Limb (tissue), 2 donors: ENCODE measurements around the gene SLC27A3.
"Not testable (repeated sequence)": the region's sequence is repeated elsewhere in the genome, so short reads cannot be mapped to it uniquely, and the experiment has no call there.

Experiments used
- DNase-seq, 2 donors: peaks; one replicate each; pipeline ENCODE4 v3.0.0-alpha.2; 2016; ENCODE audit errors: extremely low spot score in 2 of 2

SLC27A3 gene

GRCh38 chr1:153760440-153760839, 14.8 kb upstream of the SLC27A3 start:
- DNase-seq = no peak

GRCh38 chr1:153763365-153764225, 11.6 kb upstream of the SLC27A3 start:
- no peak for DNase-seq

DNA sequence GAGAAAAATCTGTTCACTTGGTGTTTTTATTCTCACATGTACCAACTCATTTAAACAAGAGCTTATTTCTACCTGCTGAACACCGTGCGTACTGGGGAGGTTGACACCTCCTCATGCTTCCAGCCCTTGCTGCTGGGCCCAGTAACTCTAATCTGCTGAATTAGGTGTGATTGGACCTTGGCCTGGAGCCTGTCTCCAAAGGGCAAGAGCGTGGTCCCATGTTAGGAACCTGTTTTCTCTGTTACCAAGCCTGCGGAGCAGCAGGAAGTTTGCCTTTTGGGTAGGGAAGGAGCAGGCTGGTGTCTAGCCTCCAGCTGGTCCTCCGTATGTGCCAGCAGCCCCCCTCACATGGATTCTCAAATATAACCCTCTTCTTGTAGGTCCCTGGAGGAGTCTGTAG, 10.9 kb upstream of the SLC27A3 start:
- DNase-seq = no peak

DNA sequence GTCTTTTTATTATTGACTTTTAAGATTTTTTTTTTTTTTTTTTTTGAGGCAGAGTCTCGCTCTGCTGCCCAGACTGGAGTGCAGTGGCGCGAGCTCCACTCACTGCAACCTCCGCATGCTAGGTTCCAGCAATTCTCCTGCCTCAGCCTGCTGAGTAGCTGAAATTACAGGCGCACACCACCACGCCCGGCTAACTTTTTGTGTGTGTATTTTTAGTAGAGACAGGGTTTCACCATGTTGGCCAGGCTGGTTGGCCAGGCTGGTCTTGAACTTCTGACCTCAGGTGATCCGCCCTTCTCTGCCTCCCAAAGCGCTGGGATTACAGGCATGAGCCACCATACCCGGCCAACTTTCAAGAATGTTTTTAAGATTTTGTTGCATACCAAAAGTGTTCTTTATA, 8.5 kb upstream of the SLC27A3 start:
- DNase-seq = not testable (repeated sequence)

- no peak for DNase-seq
Measured at GRCh38 chr1:153767519-153767918, 7.7 kb upstream of the SLC27A3 start.

DNA sequence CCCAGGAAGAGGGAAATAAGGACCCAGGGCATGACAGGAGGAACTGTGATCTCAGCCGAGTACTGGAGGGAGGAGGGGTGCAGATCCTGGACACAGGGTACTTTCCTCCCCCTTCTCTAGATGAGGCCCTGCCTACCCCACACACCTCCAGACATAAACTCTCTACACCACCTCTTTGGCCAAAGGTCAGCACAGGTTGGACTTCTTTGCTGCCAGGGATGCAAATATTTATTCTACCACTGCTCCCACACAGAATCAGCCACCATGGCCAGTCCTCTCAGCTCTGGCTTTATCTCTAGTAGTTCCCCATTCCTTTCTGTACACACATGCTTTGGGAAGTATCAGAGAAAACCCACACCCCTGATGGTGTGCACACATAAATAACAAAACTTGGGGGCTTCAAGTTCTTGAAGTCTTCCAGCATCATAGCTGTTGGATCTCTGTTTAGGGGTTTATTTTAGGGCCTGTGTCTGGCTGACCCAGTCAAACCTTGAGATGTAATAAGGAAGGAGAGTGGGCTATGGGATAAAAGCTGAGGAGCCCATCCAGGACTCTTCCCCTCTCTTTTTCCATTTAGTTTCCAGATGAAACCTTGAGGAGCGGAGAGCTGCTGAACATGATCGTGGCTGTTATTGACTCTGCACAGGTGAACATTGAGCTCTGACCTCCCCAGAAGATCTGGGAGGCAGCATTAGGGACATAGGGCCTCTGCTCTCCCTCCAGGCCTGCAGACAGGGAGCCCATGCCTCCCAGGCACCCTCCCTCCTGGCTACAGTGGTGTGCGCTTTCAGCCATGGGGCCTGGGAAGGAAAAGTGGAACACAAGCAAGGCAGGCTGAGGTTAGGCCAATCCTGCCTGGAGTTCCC, 6.7 kb upstream of the SLC27A3 start:
- DNase-seq = no peak

- DNase-seq = no peak
Measured at GRCh38 chr1:153769221-153769620, 6.0 kb upstream of the SLC27A3 start.

DNA sequence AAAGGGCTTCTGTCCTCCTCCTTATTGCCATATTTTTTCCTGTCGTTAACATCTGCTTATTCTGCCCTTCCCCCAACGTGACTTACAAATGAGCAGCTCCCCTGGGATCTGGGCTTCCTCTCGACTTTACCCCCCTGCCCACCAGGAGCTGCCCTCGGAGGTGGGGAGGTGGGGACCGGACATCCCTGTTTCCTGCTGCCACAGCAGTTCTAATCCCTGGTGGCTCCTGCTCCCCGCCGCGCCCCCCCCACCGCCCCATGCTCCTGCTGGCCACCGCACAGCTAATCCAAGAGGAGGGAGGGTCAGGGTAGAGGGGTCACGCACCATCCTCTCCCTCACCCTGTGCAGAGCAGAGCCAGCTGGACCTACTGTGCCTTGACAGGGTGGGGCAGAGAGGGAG, 4.4 kb upstream of the SLC27A3 start:
- no peak for DNase-seq

DNA sequence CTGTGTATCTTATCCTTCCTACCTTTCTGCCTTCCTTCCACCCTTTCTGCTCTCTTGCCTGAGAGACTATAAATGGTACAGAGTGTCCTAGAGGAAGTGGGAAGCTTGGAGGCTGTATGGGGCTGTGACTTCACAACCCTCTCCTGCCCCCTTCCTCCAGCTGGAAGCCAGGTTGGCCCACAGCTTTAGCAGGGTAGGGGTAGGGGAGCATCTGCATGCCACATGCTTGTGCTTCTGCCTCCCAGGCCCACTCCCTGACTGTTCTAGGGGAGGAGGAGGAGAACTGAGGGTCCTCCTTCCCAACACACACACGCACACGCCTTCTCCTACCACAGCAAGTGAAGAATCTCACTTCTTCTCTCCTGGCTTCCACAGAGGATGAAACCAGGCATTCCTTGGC, 3.9 kb upstream of the SLC27A3 start:
- no peak for DNase-seq

GRCh38 chr1:153771841-153772593, 3.2 kb upstream of the SLC27A3 start:
- DNase-seq = peak in 1 of 2 donors; percentile 69

DNA sequence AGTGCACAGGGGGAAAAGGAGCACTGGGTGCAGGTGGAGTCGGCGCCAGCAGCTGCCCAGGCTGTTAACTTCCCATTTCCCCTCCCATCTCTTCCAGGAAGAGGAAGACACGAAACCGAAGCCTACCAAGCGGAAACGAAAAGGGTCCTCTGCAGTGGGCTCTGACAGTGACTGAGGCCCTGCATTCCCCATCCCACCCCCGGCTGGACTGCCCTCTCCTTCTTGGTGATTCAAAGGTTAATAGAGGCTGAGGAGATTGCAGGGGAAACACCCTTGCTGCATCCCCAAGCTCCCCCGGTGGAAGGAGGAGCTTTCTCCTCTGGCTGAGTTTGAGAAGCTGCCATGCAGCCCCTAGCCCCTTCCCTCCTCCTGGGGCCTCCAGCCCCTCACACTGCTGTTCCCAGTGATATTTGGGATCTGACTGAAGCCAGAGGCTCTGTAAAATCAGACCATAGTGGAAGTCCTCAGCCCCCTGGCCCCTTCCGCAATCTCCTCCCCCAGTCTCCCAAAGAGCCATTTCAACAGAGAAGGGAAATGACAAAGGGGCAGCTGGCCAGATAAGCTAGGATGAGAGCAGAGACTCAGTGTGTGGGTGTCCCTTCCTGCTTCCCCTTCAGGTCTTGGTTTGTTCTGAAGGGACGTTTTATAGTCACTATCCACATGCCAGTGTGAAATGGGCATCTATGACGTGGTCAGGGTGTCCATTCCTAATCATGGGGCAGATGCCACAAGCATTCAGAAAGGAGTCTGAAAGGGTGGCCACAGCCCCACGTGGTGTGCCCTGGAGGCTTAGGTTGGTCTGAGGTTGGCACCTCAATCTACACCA, 1.9 kb upstream of the SLC27A3 start:
- no peak for DNase-seq

DNA sequence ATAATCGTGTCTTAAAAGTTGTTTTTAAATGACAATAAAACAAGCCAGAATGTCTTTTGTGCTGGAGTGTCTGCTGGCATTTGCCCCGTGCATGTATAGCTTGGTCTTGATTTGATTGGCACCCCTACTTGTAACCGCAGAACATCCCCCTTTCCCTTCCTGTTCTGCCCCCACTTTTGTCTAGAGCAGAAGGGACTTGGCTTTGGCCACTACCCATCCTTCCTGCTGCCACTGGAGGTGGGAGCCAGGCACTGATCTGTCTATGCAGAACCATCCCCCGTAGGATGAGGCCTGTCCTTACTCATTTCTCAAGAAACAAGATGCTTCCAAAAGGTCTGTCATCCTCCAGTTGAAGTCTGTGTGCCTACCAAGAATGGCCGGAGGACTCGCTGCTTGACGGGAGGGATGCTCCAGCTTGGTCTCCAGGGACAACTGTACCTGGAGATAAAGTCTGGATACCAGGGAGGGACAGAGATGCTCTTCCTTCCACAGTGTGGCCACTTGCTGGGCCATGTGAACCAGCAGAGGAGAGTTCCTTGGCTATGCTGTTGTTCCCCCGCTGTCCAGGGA, 1.1 kb upstream of the SLC27A3 start:
- no peak for DNase-seq

DNA sequence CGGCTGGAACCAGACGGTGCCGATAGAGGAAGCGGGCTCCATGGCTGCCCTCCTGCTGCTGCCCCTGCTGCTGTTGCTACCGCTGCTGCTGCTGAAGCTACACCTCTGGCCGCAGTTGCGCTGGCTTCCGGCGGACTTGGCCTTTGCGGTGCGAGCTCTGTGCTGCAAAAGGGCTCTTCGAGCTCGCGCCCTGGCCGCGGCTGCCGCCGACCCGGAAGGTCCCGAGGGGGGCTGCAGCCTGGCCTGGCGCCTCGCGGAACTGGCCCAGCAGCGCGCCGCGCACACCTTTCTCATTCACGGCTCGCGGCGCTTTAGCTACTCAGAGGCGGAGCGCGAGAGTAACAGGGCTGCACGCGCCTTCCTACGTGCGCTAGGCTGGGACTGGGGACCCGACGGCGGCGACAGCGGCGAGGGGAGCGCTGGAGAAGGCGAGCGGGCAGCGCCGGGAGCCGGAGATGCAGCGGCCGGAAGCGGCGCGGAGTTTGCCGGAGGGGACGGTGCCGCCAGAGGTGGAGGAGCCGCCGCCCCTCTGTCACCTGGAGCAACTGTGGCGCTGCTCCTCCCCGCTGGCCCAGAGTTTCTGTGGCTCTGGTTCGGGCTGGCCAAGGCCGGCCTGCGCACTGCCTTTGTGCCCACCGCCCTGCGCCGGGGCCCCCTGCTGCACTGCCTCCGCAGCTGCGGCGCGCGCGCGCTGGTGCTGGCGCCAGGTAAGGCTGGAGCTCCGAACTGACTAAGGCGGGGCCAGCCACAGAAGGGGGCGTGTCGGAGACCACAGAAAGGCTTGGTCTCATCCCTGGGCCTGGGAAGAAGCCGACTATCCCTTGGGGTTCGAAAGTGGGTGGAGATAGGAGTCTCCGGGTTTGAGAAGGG, 486 bp downstream of the SLC27A3 start:
- DNase-seq = peak; percentile 42 to 83

DNA sequence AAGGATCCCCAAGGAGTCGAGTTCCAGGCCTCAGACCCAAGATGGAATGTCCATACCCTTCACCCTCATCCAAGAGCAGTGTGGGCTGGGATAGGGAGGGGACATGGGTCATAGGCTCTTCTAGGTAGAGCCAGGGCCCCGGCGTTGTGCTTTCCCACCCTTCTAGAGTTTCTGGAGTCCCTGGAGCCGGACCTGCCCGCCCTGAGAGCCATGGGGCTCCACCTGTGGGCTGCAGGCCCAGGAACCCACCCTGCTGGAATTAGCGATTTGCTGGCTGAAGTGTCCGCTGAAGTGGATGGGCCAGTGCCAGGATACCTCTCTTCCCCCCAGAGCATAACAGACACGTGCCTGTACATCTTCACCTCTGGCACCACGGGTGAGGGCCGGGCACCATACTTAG, 1.1 kb downstream of the SLC27A3 start:
- no peak for DNase-seq

- DNase-seq = no peak
Measured at GRCh38 chr1:153776845-153777370, 1.7 kb downstream of the SLC27A3 start.

GRCh38 chr1:153777648-153778047, 2.4 kb downstream of the SLC27A3 start:
- DNase-seq = no peak

- DNase-seq = no peak
Measured at GRCh38 chr1:153778051-153778823, 3.0 kb downstream of the SLC27A3 start.

DNA sequence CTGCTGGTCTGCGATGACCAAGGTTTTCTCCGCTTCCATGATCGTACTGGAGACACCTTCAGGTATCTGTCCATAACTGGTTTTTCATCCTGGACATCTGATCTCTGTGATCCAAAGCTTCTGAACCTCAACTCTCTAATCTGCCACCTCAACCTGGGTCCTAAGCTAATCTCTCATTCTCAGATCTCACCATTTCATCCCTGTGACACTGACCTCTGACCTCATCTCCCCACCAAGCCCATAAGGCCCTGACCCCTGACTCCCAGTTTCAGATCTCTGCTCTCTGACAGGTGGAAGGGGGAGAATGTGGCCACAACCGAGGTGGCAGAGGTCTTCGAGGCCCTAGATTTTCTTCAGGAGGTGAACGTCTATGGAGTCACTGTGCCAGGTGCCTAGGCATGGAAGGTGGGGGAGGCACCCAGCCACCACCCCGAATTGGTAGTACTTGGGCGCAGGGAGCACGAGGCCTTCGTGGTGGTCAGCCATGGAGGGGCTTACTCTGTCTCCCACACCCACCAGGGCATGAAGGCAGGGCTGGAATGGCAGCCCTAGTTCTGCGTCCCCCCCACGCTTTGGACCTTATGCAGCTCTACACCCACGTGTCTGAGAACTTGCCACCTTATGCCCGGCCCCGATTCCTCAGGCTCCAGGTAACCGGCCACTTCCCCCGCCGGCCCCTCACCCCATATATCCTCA, 3.8 kb downstream of the SLC27A3 start:
- no peak for DNase-seq
